ENCODE measurements around the gene COL8A2. TPM values are rescaled to one million over a fixed set of nuclear protein-coding genes. Genes with fewer than 3 reads are reported as not detected.

Gene COL8A2
- total RNA-seq (2021; ENCODE audit: unreplicated experiment) (1.2 TPM), Bru-seq, nascent RNA (percentile 13 among the genes with signal in this experiment), BruChase-seq, experiment 1, labeled RNA remaining after a 2-hour chase (percentile 19 among the genes with signal in this experiment), BruChase-seq, experiment 2, labeled RNA remaining after a 6-hour chase (percentile 21 among the genes with signal in this experiment)
- polyA plus RNA-seq (2012; ENCODE audit: insufficient read length): 1.9 TPM
- long read RNA-seq, full-length matches to known transcripts: 1 of 4 reads
- long read RNA-seq, partial matches to known transcripts: 1 of 4 reads
- long read RNA-seq, other reads (novel, unspliced or antisense): 2 of 4 reads

DNA sequence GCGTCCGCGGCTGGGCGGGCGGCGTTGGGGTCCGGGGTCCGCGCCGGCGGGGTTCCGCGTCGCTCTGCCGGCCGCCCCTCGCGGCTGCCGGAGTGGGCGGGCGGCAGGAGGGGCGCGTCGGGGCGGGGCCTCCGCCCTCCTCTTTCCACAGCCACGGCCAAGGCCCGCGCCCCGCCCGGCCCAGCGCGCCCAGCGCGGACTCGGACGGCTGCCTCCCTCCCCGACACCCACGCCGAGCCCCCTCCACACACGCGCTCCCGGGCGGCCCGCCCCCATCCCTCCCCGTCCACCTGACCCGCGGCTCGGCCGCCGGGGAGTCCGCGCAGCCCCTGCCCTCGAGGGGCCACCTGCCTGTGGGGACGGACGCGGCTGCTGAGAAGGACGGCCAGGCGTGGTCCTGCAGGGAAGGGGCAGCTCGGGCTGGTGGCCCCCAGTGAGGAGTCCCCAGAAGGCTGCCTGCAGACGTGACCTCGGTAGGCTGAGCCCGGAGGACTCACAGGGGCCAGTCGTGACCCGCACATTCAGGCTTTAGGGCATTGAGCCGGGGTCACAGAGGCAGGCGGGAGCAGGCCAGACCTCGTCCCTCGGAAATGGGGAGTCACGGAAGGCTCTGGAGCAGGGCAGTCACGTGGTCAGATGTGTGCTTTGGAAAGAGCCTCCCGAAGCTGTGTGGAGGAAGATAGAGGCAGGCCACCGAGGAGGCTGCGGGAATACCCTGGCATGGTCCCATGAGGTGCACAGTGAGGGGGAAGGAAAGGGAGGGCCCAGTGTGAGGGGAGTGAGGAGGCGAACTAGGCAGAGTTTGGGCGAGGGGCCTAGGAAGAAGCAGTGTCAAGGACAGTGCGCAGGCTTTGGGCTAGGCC is at the start of gene COL8A2:
Gene COL8A2 (minus strand): TSS at position 94 of the 863 bp plus-strand sequence. CDS start 24,980 bp downstream, outside the sequence.
- in situ Hi-C loops (cut with HindIII; ENCODE audit: low pct_unique_long_range_greater_than_20kb, low sequenced_read_pairs): no loop called here

DNA sequence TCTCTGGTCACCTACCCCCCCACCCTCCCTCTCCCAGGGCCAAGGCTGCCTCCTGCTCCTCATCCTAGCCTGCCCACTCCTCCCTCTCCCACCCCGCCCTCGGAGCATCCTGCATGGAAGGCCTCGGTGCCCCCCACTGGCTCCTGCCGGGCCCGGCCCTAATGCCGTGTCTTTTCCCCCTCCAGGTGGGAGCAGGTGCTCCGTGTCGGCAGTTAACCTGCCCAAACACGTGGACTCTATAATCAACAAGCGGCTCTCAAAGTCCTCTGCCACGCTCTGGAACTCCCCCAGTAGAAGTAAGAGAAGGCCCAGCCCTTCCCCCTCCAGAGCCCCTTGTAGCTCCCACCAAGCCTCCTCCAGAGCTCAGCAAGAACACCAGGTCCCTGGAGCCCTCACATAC is 49.7 kb upstream of the COL8A2 start:
- H3K4me1 ChIP-seq (ENCODE audit: control insufficient read depth, insufficient read depth, low read length): no peaks in the 10 kb centered on the region
- in situ Hi-C loops (cut with HindIII; ENCODE audit: low pct_unique_long_range_greater_than_20kb, low sequenced_read_pairs) (no loop called here), intact Hi-C loops (cut with micrococcal nuclease; ENCODE audit: unreplicated experiment) (no loop called here)
- no peak overlapping the region for H3K27ac ChIP-seq (ENCODE audit: low read length)
- CTCF ChIA-PET: interaction anchor here (1.2 kb wide), 1 partner anchor 13 kb away, joined by 3 read pairs; no protein-coding TSS in a partner anchor
- POLR2A ChIA-PET: no interaction called here
- ATAC-seq: no peak
- H3K27me3 ChIP-seq (ENCODE audit: control insufficient read depth, insufficient read depth, low read length): no peaks in the 10 kb centered on the region
- TF ChIP-seq, protein P1, sequence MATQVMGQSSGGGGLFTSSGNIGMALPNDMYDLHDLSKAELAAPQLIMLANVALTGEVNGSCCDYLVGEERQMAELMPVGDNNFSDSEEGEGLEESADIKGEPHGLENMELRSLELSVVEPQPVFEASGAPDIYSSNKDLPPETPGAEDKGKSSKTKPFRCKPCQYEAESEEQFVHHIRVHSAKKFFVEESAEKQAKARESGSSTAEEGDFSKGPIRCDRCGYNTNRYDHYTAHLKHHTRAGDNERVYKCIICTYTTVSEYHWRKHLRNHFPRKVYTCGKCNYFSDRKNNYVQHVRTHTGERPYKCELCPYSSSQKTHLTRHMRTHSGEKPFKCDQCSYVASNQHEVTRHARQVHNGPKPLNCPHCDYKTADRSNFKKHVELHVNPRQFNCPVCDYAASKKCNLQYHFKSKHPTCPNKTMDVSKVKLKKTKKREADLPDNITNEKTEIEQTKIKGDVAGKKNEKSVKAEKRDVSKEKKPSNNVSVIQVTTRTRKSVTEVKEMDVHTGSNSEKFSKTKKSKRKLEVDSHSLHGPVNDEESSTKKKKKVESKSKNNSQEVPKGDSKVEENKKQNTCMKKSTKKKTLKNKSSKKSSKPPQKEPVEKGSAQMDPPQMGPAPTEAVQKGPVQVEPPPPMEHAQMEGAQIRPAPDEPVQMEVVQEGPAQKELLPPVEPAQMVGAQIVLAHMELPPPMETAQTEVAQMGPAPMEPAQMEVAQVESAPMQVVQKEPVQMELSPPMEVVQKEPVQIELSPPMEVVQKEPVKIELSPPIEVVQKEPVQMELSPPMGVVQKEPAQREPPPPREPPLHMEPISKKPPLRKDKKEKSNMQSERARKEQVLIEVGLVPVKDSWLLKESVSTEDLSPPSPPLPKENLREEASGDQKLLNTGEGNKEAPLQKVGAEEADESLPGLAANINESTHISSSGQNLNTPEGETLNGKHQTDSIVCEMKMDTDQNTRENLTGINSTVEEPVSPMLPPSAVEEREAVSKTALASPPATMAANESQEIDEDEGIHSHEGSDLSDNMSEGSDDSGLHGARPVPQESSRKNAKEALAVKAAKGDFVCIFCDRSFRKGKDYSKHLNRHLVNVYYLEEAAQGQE (IDR thresholded peaks at IDR 0.05; ENCODE audit: insufficient read depth in 1 of 2, low read depth in 2 of 2, low read length in 1 of 2): no peak
- TF ChIP-seq, protein P2, sequence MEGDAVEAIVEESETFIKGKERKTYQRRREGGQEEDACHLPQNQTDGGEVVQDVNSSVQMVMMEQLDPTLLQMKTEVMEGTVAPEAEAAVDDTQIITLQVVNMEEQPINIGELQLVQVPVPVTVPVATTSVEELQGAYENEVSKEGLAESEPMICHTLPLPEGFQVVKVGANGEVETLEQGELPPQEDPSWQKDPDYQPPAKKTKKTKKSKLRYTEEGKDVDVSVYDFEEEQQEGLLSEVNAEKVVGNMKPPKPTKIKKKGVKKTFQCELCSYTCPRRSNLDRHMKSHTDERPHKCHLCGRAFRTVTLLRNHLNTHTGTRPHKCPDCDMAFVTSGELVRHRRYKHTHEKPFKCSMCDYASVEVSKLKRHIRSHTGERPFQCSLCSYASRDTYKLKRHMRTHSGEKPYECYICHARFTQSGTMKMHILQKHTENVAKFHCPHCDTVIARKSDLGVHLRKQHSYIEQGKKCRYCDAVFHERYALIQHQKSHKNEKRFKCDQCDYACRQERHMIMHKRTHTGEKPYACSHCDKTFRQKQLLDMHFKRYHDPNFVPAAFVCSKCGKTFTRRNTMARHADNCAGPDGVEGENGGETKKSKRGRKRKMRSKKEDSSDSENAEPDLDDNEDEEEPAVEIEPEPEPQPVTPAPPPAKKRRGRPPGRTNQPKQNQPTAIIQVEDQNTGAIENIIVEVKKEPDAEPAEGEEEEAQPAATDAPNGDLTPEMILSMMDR (IDR thresholded peaks at IDR 0.05): no peak
- no peak for TF ChIP-seq SIN3A (IDR thresholded peaks at IDR 0.05; ENCODE audit: borderline replicate concordance, insufficient read depth, low read depth, low read length)
- TF ChIP-seq POLR2AphosphoS5 (IDR thresholded peaks at IDR 0.05; ENCODE audit: low read depth, low read length): no peak
- no peak for TF ChIP-seq TCF7L2 (IDR thresholded peaks at IDR 0.05; ENCODE audit: low read depth, low read length)
- no peak for DNase-seq (ENCODE audit: low read depth, low spot score)
- H3K9me3 ChIP-seq (ENCODE audit: control insufficient read depth, insufficient read depth, low read depth, low read length): no peaks in the 10 kb centered on the region
- no TSS peak for BruUV-seq (replicated peaks)
- peaks cover 12% of the 10 kb centered on the region for H3K36me3 ChIP-seq (ENCODE audit: control insufficient read depth, insufficient read depth, low read length)
- H3K4me3 ChIP-seq (ENCODE audit: low read depth in 2 of 2, low read length in 2 of 2): no peak overlapping the region

More for the DNA sequence above, at the start of gene COL8A2:
- H3K4me1 ChIP-seq (ENCODE audit: control insufficient read depth, insufficient read depth, low read length): 0 out of 2 replicates have a peak, but pooled peaks cover 6% of the 10 kb centered on the region
- intact Hi-C loops (cut with micrococcal nuclease; ENCODE audit: unreplicated experiment): no loop called here
- peaks cover 2% of the 10 kb centered on the region; the same call in 1 of the 2 replicates for H3K27me3 ChIP-seq (ENCODE audit: control insufficient read depth, insufficient read depth, low read length)
- no peak within 1 kb of the TSS for H3K27ac ChIP-seq (ENCODE audit: low read length)
- no peak for DNase-seq (ENCODE audit: low read depth, low spot score)
- peak; percentile 47 for ATAC-seq
- ChIA-PET POLR2A (no interaction called here), CTCF (no interaction called here)
- no peaks in the 10 kb centered on the region for H3K36me3 ChIP-seq (ENCODE audit: control insufficient read depth, insufficient read depth, low read length)
- no peaks in the 10 kb centered on the region for H3K9me3 ChIP-seq (ENCODE audit: control insufficient read depth, insufficient read depth, low read depth, low read length)
- TF ChIP-seq POLR2AphosphoS5 (IDR thresholded peaks at IDR 0.05; ENCODE audit: low read depth, low read length) (no peak), SIN3A (IDR thresholded peaks at IDR 0.05; ENCODE audit: borderline replicate concordance, insufficient read depth, low read depth, low read length) (no peak)
- TF ChIP-seq, protein P2 (IDR thresholded peaks at IDR 0.05): no peak
- peak within 1 kb of the TSS; percentile 17 to 21 for H3K4me3 ChIP-seq (ENCODE audit: low read depth in 2 of 2, low read length in 2 of 2)
- no TSS peak for BruUV-seq (replicated peaks)

Data from Panc1 (cell line).